NCI-H2196 treated with DMSO at 0.1 percent for 48 hours (cell line): ENCODE data around the gene SYT17.
"Not testable (repeated sequence)": the region's sequence is repeated elsewhere in the genome, so short reads cannot be mapped to it uniquely, and the experiment has no call there.

Source experiments
- DNase-seq: peaks from one replicate; lab custom pipeline; 2025; ENCODE audit not compliant: unreplicated experiment; lab: John Stamatoyannopoulos, UW

The SYT17 gene

GRCh38 chr16:19172098-19172780 is 4.2 kb downstream of the SYT17 start:
- DNase-seq, result no peak

DNA sequence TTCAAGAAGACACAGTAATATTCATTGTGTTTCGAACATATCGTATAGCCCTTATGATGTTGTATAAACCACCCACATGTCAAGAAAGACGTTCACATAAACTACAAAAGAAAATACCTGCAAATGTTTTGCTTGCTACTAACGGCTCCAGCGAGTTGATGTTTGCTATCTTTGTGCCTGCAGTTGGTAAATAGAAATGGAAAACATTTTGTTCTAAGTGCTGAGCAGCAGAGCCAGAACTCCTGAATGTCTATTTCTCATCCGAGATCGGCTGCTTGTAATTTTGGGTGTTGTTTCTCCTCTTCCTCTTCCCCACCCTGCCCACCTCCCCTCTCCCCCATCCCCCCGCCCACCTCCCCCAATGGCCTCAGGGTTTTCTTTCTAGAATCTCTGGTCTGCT is 5.0 kb downstream of the SYT17 start:
- DNase-seq, result no peak

DNA sequence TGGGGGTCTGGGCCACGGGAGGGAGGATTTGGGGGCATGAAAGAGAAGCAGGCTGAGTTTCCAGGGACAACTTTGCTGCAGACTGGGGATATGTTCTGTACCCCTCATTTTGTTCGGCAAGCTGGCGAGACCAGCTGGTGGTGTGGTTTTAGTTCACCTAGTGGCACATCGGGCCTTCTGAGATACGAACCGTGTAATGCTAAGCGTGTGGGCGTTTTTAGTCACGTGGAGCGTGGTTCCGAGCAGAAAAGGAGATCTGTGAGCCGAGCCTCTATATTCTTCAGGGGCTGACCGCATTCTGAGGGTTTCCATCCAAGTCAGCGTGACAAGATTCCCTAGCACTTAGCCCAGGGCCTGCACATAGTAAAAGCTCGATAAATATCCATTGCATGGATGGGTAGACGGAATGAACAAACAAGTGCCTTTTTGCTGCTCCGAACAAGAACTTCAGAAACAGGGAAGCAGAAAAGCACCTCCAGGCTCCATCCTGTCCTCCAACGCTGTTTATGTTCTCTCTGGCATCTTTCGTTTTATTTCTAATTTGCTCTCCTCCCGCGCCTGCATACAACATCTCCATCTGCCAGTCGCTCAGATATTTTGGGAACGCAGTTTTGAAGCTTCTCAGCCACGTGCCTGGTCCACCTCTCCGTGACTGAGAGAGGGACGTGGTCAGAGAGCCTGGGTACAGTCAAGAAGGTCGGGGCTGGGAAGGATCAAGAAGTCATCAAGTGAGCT is 5.8 kb downstream of the SYT17 start:
- no peak for DNase-seq

GRCh38 chr16:19174478-19174877 is 6.4 kb downstream of the SYT17 start:
- no peak for DNase-seq

GRCh38 chr16:19175492-19176262 is 7.6 kb downstream of the SYT17 start:
- no peak for DNase-seq

- DNase-seq, result peak; percentile 25
Measured at GRCh38 chr16:19177111-19177739, 9.2 kb downstream of the SYT17 start.

GRCh38 chr16:19179546-19180490 is 11.8 kb downstream of the SYT17 start:
- DNase-seq, result no peak

GRCh38 chr16:19180741-19181140 is 12.7 kb downstream of the SYT17 start:
- no peak for DNase-seq

GRCh38 chr16:19182481-19182880 is 14.4 kb downstream of the SYT17 start:
- DNase-seq, result no peak

DNA sequence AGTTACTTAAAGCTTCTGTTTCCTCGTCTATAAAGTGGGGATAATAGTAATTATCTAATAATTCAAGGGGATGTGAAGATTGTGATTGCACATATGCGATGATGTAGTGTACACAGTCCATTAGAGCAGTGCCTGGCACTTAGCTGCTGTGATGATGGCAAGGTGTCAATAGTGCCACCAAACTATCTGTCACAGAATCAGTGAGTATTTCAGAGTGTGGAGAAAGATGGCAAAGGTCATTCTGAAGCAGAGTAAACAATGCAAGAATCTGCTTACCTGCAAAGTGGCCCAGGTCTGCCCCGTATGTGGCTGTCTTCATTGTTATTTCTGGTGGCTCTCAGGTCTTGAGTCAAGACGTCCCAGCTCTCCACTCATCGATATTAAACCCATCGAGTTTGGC is 15.1 kb downstream of the SYT17 start:
- DNase-seq, result no peak

GRCh38 chr16:19184823-19185509 is 16.9 kb downstream of the SYT17 start:
- DNase-seq, result no peak

- no peak for DNase-seq
Measured at GRCh38 chr16:19185510-19185851, 17.4 kb downstream of the SYT17 start.

DNA sequence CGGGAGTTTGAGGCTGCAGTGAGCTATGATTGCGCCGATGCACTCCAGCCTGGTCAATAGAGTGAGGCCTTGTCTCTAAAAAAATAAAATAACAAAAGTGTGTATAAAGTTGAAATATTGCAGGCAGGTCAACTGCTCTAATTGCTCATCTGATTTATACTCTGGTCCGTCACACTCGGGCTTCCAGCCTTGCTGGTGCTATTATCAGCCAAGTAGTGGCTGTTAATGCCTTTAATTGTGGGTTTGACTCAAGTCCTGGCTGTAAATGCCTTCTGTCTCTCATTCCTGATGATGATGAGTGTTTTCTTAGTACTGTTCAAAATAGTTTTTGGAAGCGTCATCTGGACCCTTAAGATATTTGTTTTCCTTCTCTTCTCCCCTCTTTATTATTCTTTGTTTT is 18.4 kb downstream of the SYT17 start:
- DNase-seq, result no peak

GRCh38 chr16:19187961-19188360 is 19.9 kb downstream of the SYT17 start:
- not testable (repeated sequence) for DNase-seq

DNA sequence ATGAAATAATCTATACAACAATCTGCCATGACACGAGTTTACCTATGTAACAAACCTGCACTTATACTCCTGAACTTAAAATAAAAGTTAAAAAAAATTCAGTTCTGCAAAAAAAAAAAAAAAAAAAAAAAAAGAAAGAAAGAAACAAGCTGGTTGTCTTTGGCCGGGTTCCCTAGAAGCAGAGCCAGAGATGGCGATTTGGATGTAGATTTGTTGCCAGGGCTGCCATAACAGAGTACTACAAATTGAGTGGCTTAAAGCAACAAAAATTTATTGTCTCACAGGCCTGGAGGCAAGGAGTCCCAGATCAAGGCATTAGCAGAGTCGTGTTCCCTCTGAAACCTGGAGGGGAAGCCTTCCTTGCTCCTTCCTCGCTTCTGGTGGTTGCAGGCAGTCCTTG is 20.4 kb downstream of the SYT17 start:
- no peak for DNase-seq

GRCh38 chr16:19192865-19193264 is 24.8 kb downstream of the SYT17 start:
- DNase-seq, result no peak

- DNase-seq, result peak; percentile 48
Measured at GRCh38 chr16:19196871-19197270, 28.8 kb downstream of the SYT17 start.

- DNase-seq, result peak; percentile 22
Measured at GRCh38 chr16:19203374-19203966, 35.4 kb downstream of the SYT17 start.

DNA sequence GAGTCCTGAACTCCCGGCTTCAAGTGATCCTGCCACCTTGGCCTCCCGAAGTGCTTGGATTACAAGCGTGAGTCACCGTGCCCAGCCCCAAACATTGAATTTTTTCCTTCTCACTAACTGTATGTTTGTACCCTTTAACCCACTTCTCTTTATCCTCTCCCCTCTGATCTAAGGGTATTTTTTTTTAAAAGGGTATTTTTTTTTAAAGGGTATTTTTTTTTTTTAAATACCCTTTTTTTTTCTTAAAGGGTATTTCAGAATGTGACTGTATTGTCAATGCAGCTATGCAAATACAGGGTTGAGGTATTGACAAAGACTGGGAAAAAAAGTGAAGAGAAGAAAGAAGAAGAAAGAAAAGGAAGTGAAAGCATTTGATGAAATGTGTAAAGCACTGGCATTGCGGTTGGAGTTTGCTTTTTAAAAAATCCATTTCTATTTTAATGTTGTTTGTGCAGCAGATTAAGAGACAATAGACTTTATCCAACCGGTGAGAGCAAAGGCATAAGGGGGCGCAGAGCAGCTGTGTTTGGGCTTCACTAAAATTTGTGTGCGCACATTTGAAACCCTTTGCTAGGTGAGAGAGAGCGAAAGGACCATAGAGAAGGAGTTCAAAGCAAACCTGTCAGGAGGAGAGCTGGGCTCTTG is 42.4 kb downstream of the SYT17 start:
- no peak for DNase-seq
